Natural killer cell (primary cell): Measurements from ENCODE around the gene MPHOSPH6. TPM values are rescaled to one million over a fixed set of nuclear protein-coding genes. Genes with fewer than 3 reads are reported as not detected.

ENCODE experiments used
- ATAC-seq, 3 donors: fragments of 150-1000 bp in 2 of 3; fragments of 200-7000 bp in 1 of 3; cut with Tn5 transposase; 1 replicate in 1 of 3; 2 replicates in 2 of 3; pipeline ENCODE4 v1.10.0; 2021; ENCODE audit warnings: mild to moderate bottlenecking in 2 of 3, moderate library complexity in 2 of 3
- DNase-seq, 2 donors: peaks; one replicate each; pipeline versions ENCODE4 v3.0.0 to v3.0.0-alpha.2; 2013 to 2021; ENCODE audit warnings: mixed read lengths in 1 of 2
- H3K27ac ChIP-seq: one replicate; pipeline ENCODE4 v1.5.1; 2013; ENCODE audit warnings: mild to moderate bottlenecking, low read length
- H3K27me3 ChIP-seq: one replicate; pipeline ENCODE4 v1.6.1; 2013; ENCODE audit warnings: low read length; ENCODE audit not compliant: control insufficient read depth, insufficient read depth
- H3K36me3 ChIP-seq: one replicate; pipeline ENCODE4 v1.6.1; 2013; ENCODE audit warnings: low read length; ENCODE audit not compliant: control insufficient read depth, insufficient read depth
- H3K4me1 ChIP-seq: one replicate; pipeline ENCODE4 v1.6.1; 2013; ENCODE audit warnings: low read length; ENCODE audit not compliant: control insufficient read depth, insufficient read depth
- H3K4me3 ChIP-seq: one replicate; pipeline ENCODE4 v1.5.1; 2013; ENCODE audit warnings: low read length
- H3K9me3 ChIP-seq: one replicate; pipeline ENCODE4 v1.6.1; 2013; ENCODE audit warnings: low read length; ENCODE audit not compliant: control insufficient read depth, insufficient read depth
- H3K27ac Mint-ChIP-seq, 2 donors: one replicate each; pipeline ENCODE4 v1.8.0; 2022; ENCODE audit warnings: mild to moderate bottlenecking in 2 of 2, mixed read lengths in 2 of 2, moderate library complexity in 1 of 2
- H3K27me3 Mint-ChIP-seq, 2 donors: one replicate each; pipeline ENCODE4 v1.8.0; 2022; ENCODE audit warnings: low read depth in 2 of 2, mixed read lengths in 2 of 2
- H3K36me3 Mint-ChIP-seq: one replicate; pipeline ENCODE4 v1.8.0; 2022; ENCODE audit warnings: mixed read lengths
- H3K4me1 Mint-ChIP-seq, 2 donors: one replicate each; pipeline ENCODE4 v1.8.0; 2022; ENCODE audit warnings: mixed read lengths in 2 of 2
- H3K4me3 Mint-ChIP-seq: one replicate; pipeline ENCODE4 v1.8.0; 2022; ENCODE audit warnings: mild to moderate bottlenecking, moderate library complexity, mixed read lengths
- H3K9me3 Mint-ChIP-seq, 2 donors: one replicate each; pipeline ENCODE4 v1.8.0; 2022; ENCODE audit warnings: mixed read lengths in 2 of 2
- WGBS: methylation state at CpG from one replicate; pipeline ENCODE4 v1.1.7; 2013; ENCODE audit warnings: missing lambda C conversion rate; ENCODE audit not compliant: insufficient coverage; 5-methylcytosine and 5-hydroxymethylcytosine counted together
- intact Hi-C: fragments of 100-400 bp; cut with micrococcal nuclease; formaldehyde crosslinking; loops from one replicate; pipeline ENCODE4 v1.14.2; 2022
- total RNA-seq, 4 donors: library from RNA; stranded (reverse); fragments of 120-200 nt in 1 of 4; gene quantifications; one replicate each; pipeline versions ENCODE4 v1.2.3 to v1.2.4, GENCODE V29; 2013 to 2022
- TF ChIP-seq, protein P1 (sequence below): fragments of 200-600 bp; IDR thresholded peaks from one replicate; pipeline ENCODE4 v1.8.0; 2022; ENCODE audit warnings: antibody characterized with exemption

MPHOSPH6 gene
- total RNA-seq, 3 donors from 2014 or later (not counting 1 experiment from before 2014, with no cell fraction given) = 14.5 to 25.3 (median 15.5) TPM

DNA sequence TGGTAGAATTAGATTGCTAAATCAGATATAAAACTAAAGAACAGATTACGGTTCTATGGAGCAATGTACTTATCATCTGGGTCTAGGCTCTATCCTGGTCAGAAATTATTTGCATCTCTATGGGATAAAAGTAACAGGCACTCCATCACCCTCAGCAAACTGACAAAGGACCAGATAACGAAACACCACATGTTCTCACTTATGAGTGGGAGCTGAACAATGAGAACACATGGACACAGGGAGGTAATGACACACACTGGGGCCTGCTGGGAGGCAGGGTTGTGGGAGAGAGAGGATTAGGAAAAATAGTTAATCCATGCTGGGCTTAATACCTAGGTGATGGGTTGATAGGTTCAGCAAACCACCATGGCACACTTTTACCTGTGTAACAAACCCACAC is 61.9 kb downstream of the MPHOSPH6 start:
- intact Hi-C loops = no loop called here

DNA sequence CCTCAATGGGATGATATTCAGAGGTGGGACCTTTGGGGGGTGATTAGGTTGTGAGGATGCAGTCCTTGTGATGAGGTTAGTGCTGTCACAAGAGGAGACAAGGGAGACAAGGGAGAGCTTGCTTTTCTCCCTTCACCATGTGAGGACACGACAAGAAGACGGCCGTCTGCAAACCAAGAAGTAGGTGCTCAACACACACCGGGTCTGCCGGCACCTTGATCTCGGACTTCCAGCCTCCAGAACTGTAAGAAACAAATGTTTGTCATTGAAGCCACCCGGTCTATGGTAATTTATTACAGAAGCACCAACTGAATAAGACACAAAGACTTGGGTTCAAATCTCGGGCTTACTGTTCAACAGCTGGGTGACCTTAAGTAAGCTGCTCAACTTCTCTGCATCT is 64.9 kb downstream of the MPHOSPH6 start:
- no peaks in the 10 kb centered on the region for H3K4me1 Mint-ChIP-seq
- H3K4me3 ChIP-seq = no peak overlapping the region
- ATAC-seq (no peak), DNase-seq (no peak)
- peaks cover 17 to 22% of the 10 kb centered on the region in 2 donors for H3K27me3 Mint-ChIP-seq
- WGBS = 94% methylated on average over 8 of the region's 8 CpGs
- H3K27me3 ChIP-seq = no peaks in the 10 kb centered on the region
- H3K27ac Mint-ChIP-seq = no peak overlapping the region
- no peaks in the 10 kb centered on the region for H3K9me3 ChIP-seq
- H3K4me1 ChIP-seq = no peaks in the 10 kb centered on the region
- intact Hi-C loops = no loop called here
- no peaks in the 10 kb centered on the region for H3K36me3 Mint-ChIP-seq
- H3K36me3 ChIP-seq = no peaks in the 10 kb centered on the region
- TF ChIP-seq, protein P1, sequence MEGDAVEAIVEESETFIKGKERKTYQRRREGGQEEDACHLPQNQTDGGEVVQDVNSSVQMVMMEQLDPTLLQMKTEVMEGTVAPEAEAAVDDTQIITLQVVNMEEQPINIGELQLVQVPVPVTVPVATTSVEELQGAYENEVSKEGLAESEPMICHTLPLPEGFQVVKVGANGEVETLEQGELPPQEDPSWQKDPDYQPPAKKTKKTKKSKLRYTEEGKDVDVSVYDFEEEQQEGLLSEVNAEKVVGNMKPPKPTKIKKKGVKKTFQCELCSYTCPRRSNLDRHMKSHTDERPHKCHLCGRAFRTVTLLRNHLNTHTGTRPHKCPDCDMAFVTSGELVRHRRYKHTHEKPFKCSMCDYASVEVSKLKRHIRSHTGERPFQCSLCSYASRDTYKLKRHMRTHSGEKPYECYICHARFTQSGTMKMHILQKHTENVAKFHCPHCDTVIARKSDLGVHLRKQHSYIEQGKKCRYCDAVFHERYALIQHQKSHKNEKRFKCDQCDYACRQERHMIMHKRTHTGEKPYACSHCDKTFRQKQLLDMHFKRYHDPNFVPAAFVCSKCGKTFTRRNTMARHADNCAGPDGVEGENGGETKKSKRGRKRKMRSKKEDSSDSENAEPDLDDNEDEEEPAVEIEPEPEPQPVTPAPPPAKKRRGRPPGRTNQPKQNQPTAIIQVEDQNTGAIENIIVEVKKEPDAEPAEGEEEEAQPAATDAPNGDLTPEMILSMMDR = no peak
- no peaks in the 10 kb centered on the region for H3K9me3 Mint-ChIP-seq
- H3K27ac ChIP-seq = no peak overlapping the region
- H3K4me3 Mint-ChIP-seq = no peak overlapping the region

More for the DNA sequence above, 61.9 kb downstream of the MPHOSPH6 start:
- 90% methylated on average over 1 of the region's 2 CpGs for WGBS
- no peaks in the 10 kb centered on the region for H3K36me3 ChIP-seq
- Mint-ChIP-seq H3K4me3 (no peak overlapping the region), H3K4me1 (no peaks in the 10 kb centered on the region), H3K27me3 (peaks cover 3 to 18% of the 10 kb centered on the region in 2 donors), H3K27ac (no peak overlapping the region), H3K36me3 (no peaks in the 10 kb centered on the region), H3K9me3 (no peaks in the 10 kb centered on the region)
- ATAC-seq (no peak), DNase-seq (no peak)
- H3K4me3 ChIP-seq = no peak overlapping the region
- TF ChIP-seq, protein P1 = no peak
- no peaks in the 10 kb centered on the region for H3K4me1 ChIP-seq
- no peak overlapping the region for H3K27ac ChIP-seq
- H3K9me3 ChIP-seq = no peaks in the 10 kb centered on the region
- no peaks in the 10 kb centered on the region for H3K27me3 ChIP-seq

Other genes with a start within 250 kb of the MPHOSPH6 start
- gene SDR42E1, start 158.8 kb downstream of the MPHOSPH6 start, total RNA-seq = 1 to 10 TPM; 3.6 to 8.5 (median 6.3) TPM
- gene HSD17B2, start 135.0 kb downstream of the MPHOSPH6 start, total RNA-seq = not detected